Natural killer cell (primary cell): ENCODE results near the gene SRMS. TPM values are rescaled to one million over a fixed set of nuclear protein-coding genes. Genes with fewer than 3 reads are reported as not detected.

Experiments
- ATAC-seq, 3 donors: fragments of 150-1000 bp in 2 of 3; fragments of 200-7000 bp in 1 of 3; cut with Tn5 transposase; 1 replicate in 1 of 3; 2 replicates in 2 of 3; pipeline ENCODE4 v1.10.0; 2021; ENCODE audit warnings: mild to moderate bottlenecking in 2 of 3, moderate library complexity in 2 of 3
- DNase-seq, 2 donors: peaks; one replicate each; pipeline versions ENCODE4 v3.0.0 to v3.0.0-alpha.2; 2013 to 2021; ENCODE audit warnings: mixed read lengths in 1 of 2
- H3K27ac ChIP-seq: one replicate; pipeline ENCODE4 v1.5.1; 2013; ENCODE audit warnings: mild to moderate bottlenecking, low read length
- H3K27me3 ChIP-seq: one replicate; pipeline ENCODE4 v1.6.1; 2013; ENCODE audit warnings: low read length; ENCODE audit not compliant: control insufficient read depth, insufficient read depth
- H3K36me3 ChIP-seq: one replicate; pipeline ENCODE4 v1.6.1; 2013; ENCODE audit warnings: low read length; ENCODE audit not compliant: control insufficient read depth, insufficient read depth
- H3K4me1 ChIP-seq: one replicate; pipeline ENCODE4 v1.6.1; 2013; ENCODE audit warnings: low read length; ENCODE audit not compliant: control insufficient read depth, insufficient read depth
- H3K4me3 ChIP-seq: one replicate; pipeline ENCODE4 v1.5.1; 2013; ENCODE audit warnings: low read length
- H3K9me3 ChIP-seq: one replicate; pipeline ENCODE4 v1.6.1; 2013; ENCODE audit warnings: low read length; ENCODE audit not compliant: control insufficient read depth, insufficient read depth
- H3K27ac Mint-ChIP-seq, 2 donors: one replicate each; pipeline ENCODE4 v1.8.0; 2022; ENCODE audit warnings: mild to moderate bottlenecking in 2 of 2, mixed read lengths in 2 of 2, moderate library complexity in 1 of 2
- H3K27me3 Mint-ChIP-seq, 2 donors: one replicate each; pipeline ENCODE4 v1.8.0; 2022; ENCODE audit warnings: low read depth in 2 of 2, mixed read lengths in 2 of 2
- H3K36me3 Mint-ChIP-seq: one replicate; pipeline ENCODE4 v1.8.0; 2022; ENCODE audit warnings: mixed read lengths
- H3K4me1 Mint-ChIP-seq, 2 donors: one replicate each; pipeline ENCODE4 v1.8.0; 2022; ENCODE audit warnings: mixed read lengths in 2 of 2
- H3K4me3 Mint-ChIP-seq: one replicate; pipeline ENCODE4 v1.8.0; 2022; ENCODE audit warnings: mild to moderate bottlenecking, moderate library complexity, mixed read lengths
- H3K9me3 Mint-ChIP-seq, 2 donors: one replicate each; pipeline ENCODE4 v1.8.0; 2022; ENCODE audit warnings: mixed read lengths in 2 of 2
- WGBS: methylation state at CpG from one replicate; pipeline ENCODE4 v1.1.7; 2013; ENCODE audit warnings: missing lambda C conversion rate; ENCODE audit not compliant: insufficient coverage; 5-methylcytosine and 5-hydroxymethylcytosine counted together
- intact Hi-C: fragments of 100-400 bp; cut with micrococcal nuclease; formaldehyde crosslinking; loops from one replicate; pipeline ENCODE4 v1.14.2; 2022
- total RNA-seq, 4 donors: library from RNA; stranded (reverse); fragments of 120-200 nt in 1 of 4; gene quantifications; one replicate each; pipeline versions ENCODE4 v1.2.3 to v1.2.4, GENCODE V29; 2013 to 2022
- TF ChIP-seq, protein P1 (sequence below): fragments of 200-600 bp; IDR thresholded peaks from one replicate; pipeline ENCODE4 v1.8.0; 2022; ENCODE audit warnings: antibody characterized with exemption

SRMS gene
- total RNA-seq, 3 donors from 2014 or later (not counting 1 experiment from before 2014, with no cell fraction given): 0.16 to 0.23 TPM; not detected in 1

DNA sequence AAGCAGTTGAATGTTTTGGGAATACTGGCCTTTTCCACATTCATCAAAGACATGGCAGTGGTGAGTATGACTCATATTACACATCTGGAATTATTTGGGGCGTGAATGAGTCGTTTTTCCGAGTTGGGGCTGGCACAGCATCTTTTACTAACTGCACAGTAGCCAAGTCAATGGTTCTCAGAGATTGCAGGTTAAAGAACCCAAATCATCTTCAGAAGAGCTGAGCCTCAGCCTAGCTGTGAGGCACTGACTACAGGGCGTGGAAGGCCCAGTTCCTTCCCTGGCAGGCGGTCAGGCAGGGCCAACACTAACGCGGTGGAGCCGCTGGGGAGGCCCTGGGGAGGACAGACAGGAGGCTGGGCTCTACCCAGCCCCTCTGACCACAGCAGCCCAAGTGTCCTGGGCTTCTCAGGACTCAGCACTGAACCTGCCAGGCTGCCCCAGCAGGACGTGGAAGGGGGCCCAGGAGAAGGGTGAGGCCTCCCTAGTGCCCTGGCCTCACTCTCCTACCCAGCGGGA, 46.6 kb upstream of the SRMS start:
- TF ChIP-seq, protein P1, sequence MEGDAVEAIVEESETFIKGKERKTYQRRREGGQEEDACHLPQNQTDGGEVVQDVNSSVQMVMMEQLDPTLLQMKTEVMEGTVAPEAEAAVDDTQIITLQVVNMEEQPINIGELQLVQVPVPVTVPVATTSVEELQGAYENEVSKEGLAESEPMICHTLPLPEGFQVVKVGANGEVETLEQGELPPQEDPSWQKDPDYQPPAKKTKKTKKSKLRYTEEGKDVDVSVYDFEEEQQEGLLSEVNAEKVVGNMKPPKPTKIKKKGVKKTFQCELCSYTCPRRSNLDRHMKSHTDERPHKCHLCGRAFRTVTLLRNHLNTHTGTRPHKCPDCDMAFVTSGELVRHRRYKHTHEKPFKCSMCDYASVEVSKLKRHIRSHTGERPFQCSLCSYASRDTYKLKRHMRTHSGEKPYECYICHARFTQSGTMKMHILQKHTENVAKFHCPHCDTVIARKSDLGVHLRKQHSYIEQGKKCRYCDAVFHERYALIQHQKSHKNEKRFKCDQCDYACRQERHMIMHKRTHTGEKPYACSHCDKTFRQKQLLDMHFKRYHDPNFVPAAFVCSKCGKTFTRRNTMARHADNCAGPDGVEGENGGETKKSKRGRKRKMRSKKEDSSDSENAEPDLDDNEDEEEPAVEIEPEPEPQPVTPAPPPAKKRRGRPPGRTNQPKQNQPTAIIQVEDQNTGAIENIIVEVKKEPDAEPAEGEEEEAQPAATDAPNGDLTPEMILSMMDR: no peak
- H3K27me3 ChIP-seq: no peaks in the 10 kb centered on the region
- no peaks in the 10 kb centered on the region for H3K27me3 Mint-ChIP-seq
- H3K4me3 ChIP-seq: no peak overlapping the region
- H3K27ac ChIP-seq: no peak overlapping the region
- H3K36me3 ChIP-seq: peaks cover 62% of the 10 kb centered on the region
- no peak overlapping the region for H3K4me3 Mint-ChIP-seq
- WGBS: 91% methylated on average over 10 of the region's 10 CpGs
- no peaks in the 10 kb centered on the region for H3K36me3 Mint-ChIP-seq
- H3K9me3 Mint-ChIP-seq: no peaks in the 10 kb centered on the region
- no peaks in the 10 kb centered on the region for H3K4me1 ChIP-seq
- DNase-seq: no peak
- H3K4me1 Mint-ChIP-seq: no peaks in the 10 kb centered on the region
- intact Hi-C loops: no loop called here
- no peak overlapping the region for H3K27ac Mint-ChIP-seq
- ATAC-seq: no peak
- no peaks in the 10 kb centered on the region for H3K9me3 ChIP-seq

DNA sequence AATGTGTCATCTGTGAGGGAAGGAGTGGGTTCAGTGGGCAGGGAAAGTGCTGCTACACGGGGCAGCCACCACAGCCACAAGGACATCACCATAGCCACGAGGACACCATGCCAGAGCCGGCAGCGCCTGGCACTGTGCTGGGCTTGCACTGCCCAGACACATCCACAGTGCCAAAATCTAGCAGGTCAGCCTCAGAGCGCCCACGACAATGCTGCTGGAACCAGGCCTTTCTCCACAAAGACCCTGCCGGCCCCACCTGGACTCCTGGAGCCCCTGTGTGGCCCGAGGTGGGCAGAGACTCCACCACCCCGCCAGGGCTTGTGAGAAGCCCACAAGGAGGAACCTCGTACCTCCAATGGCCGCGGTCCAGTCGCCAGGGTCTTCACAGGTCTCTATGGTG, 45.1 kb upstream of the SRMS start:
- intact Hi-C loops: no loop called here
- no peak for ATAC-seq
- H3K27ac ChIP-seq: no peak overlapping the region
- H3K36me3 ChIP-seq: peaks cover 54% of the 10 kb centered on the region
- DNase-seq: no peak
- Mint-ChIP-seq H3K4me1 (no peaks in the 10 kb centered on the region), H3K4me3 (no peak overlapping the region), H3K9me3 (no peaks in the 10 kb centered on the region), H3K27ac (no peak overlapping the region), H3K27me3 (no peaks in the 10 kb centered on the region), H3K36me3 (no peaks in the 10 kb centered on the region)
- TF ChIP-seq, protein P1: no peak
- H3K4me3 ChIP-seq: no peak overlapping the region
- no peaks in the 10 kb centered on the region for H3K9me3 ChIP-seq
- H3K4me1 ChIP-seq: no peaks in the 10 kb centered on the region
- WGBS: 94% methylated on average over 13 of the region's 13 CpGs
- no peaks in the 10 kb centered on the region for H3K27me3 ChIP-seq

DNA sequence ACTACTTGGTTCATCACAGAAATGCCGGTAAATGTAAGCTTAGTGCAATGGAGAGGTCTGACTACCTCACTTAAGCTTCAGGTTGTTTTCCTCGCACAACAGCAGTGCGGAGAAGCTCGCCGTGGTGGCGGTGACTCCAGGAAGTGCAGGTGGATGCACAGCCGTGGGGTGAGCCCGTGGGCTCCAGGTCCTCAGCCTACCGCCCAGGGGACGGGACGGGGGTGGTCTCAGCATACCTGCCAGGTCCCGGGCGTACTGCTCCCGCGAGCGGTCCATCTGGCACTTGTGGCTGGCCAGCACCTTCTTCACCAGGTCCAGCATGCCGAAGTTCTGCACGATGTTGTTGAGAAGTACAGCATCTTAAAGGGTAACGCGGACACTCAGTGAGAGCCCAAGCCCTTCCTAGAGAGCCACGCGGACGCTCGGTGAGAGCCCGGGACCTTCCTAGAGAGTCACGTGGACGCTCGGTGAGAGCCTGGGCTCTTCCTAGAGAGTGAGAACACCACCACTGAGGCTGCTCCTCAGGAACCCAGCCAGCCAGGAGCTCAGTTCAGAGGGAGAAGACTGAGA, 44.3 kb upstream of the SRMS start:
- no peaks in the 10 kb centered on the region for H3K27me3 Mint-ChIP-seq

More for the DNA sequence above, 44.3 kb upstream of the SRMS start:
- Histone ChIP-seq H3K27me3 (no peaks in the 10 kb centered on the region), H3K36me3 (peaks cover 49% of the 10 kb centered on the region), H3K27ac (no peak overlapping the region), H3K4me1 (no peaks in the 10 kb centered on the region), H3K9me3 (no peaks in the 10 kb centered on the region), H3K4me3 (no peak overlapping the region)
- TF ChIP-seq, protein P1: no peak
- DNase-seq: no peak
- Mint-ChIP-seq H3K27ac (no peak overlapping the region), H3K4me1 (no peaks in the 10 kb centered on the region), H3K9me3 (no peaks in the 10 kb centered on the region), H3K4me3 (no peak overlapping the region), H3K36me3 (no peaks in the 10 kb centered on the region)
- ATAC-seq: no peak
- intact Hi-C loops: no loop called here
- whole genome bisulfite sequencing: 95% methylated on average over 28 of the region's 28 CpGs
